Prostate gland (tissue), 2 donors: ENCODE data around the gene ZBTB5.

ENCODE experiments used
- POLR2A ChIP-seq: fragments of 450-650 bp; IDR thresholded peaks from one replicate; pipeline ENCODE4 v1.6.1; 2016; ENCODE audit warnings: antibody characterized with exemption, mild to moderate bottlenecking
- POLR2AphosphoS5 ChIP-seq: sonication (generic); formaldehyde crosslinking; IDR thresholded peaks from one replicate; pipeline ENCODE4 v1.6.1; 2017; ENCODE audit warnings: antibody characterized with exemption
- TF ChIP-seq, protein P1 (sequence below), 4 experiments: fragments of 200-600 bp in 2 of 4; fragments of 450-650 bp in 2 of 4; sonication (generic) in 2 of 4; IDR thresholded peaks; 1 replicate in 3 of 4; 2 replicates in 1 of 4; pipeline ENCODE4 v1.5.1; 2016 to 2019; ENCODE audit warnings: antibody characterized with exemption in 4 of 4, mild to moderate bottlenecking in 2 of 4, moderate library complexity in 2 of 4

- TF ChIP-seq, protein P1, sequence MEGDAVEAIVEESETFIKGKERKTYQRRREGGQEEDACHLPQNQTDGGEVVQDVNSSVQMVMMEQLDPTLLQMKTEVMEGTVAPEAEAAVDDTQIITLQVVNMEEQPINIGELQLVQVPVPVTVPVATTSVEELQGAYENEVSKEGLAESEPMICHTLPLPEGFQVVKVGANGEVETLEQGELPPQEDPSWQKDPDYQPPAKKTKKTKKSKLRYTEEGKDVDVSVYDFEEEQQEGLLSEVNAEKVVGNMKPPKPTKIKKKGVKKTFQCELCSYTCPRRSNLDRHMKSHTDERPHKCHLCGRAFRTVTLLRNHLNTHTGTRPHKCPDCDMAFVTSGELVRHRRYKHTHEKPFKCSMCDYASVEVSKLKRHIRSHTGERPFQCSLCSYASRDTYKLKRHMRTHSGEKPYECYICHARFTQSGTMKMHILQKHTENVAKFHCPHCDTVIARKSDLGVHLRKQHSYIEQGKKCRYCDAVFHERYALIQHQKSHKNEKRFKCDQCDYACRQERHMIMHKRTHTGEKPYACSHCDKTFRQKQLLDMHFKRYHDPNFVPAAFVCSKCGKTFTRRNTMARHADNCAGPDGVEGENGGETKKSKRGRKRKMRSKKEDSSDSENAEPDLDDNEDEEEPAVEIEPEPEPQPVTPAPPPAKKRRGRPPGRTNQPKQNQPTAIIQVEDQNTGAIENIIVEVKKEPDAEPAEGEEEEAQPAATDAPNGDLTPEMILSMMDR (IDR thresholded peaks at IDR 0.05) = no peak
- TF ChIP-seq POLR2A (no peak), POLR2AphosphoS5 (no peak)
Observed at GRCh38 chr9:37498457-37498856, 33.2 kb upstream of the ZBTB5 start.
